GM23248 (cell line): ENCODE data around the gene APOD. TPM values are rescaled to one million over a fixed set of nuclear protein-coding genes. Genes with fewer than 3 reads are reported as not detected.

ENCODE experiments used
- DNase-seq: peaks from one replicate; pipeline ENCODE4 v3.0.0-alpha.2; 2015
- H2AFZ ChIP-seq: fragments of 200-600 bp; sonication (generic); 2 replicates; pipeline ENCODE4 v1.6.1; 2016; ENCODE audit warnings: antibody characterized with exemption
- H3F3A ChIP-seq: fragments of 200-600 bp; sonication (generic); 2 replicates; pipeline ENCODE4 v1.6.1; 2016; ENCODE audit warnings: mild to moderate bottlenecking, antibody characterized with exemption, mixed run types; ENCODE audit not compliant: insufficient read depth
- H3K27ac ChIP-seq: fragments of 200-600 bp; sonication (generic); 2 replicates; pipeline ENCODE4 v1.5.1; 2016; ENCODE audit warnings: mild to moderate bottlenecking
- H3K27me3 ChIP-seq: fragments of 200-600 bp; sonication (generic); replicated peaks from 2 replicates; pipeline ENCODE4 v1.6.1; 2016; ENCODE audit warnings: mild to moderate bottlenecking; ENCODE audit not compliant: insufficient read depth
- H3K36me3 ChIP-seq: fragments of 200-600 bp; sonication (generic); 2 replicates; pipeline ENCODE4 v1.6.1; 2016; ENCODE audit warnings: low read depth, mild to moderate bottlenecking
- H3K4me1 ChIP-seq: fragments of 200-600 bp; sonication (generic); 2 replicates; pipeline ENCODE4 v1.6.1; 2016; ENCODE audit warnings: mild to moderate bottlenecking; ENCODE audit not compliant: insufficient read depth
- H3K4me2 ChIP-seq: fragments of 200-600 bp; sonication (generic); one replicate; pipeline ENCODE4 v1.6.1; 2016; ENCODE audit warnings: mild to moderate bottlenecking; ENCODE audit not compliant: unreplicated experiment
- H3K4me3 ChIP-seq: fragments of 200-600 bp; sonication (generic); 2 replicates; pipeline ENCODE4 v1.5.1; 2016; ENCODE audit warnings: mild to moderate bottlenecking
- H3K79me2 ChIP-seq: fragments of 200-600 bp; sonication (generic); 2 replicates; pipeline ENCODE4 v1.6.1; 2016; ENCODE audit warnings: mild to moderate bottlenecking; ENCODE audit not compliant: insufficient read depth
- H3K9ac ChIP-seq: fragments of 200-600 bp; sonication (generic); 2 replicates; pipeline ENCODE4 v1.6.1; 2016; ENCODE audit warnings: mild to moderate bottlenecking
- H3K9me2 ChIP-seq: fragments of 200-600 bp; sonication (generic); 2 replicates; pipeline ENCODE4 v1.6.1; 2016; ENCODE audit warnings: mixed run types, mild to moderate bottlenecking, moderate library complexity; ENCODE audit not compliant: insufficient read depth
- H3K9me3 ChIP-seq: fragments of 200-600 bp; sonication (generic); one replicate; pipeline ENCODE4 v1.6.1; 2017; ENCODE audit warnings: low read depth
- H4K20me1 ChIP-seq: fragments of 200-600 bp; sonication (generic); 2 replicates; pipeline ENCODE4 v1.6.0; 2016; ENCODE audit not compliant: insufficient read depth
- EZH2 ChIP-seq: fragments of 200-600 bp; sonication (generic); IDR thresholded peaks from 2 replicates; pipeline ENCODE4 v1.6.1; 2018; ENCODE audit warnings: antibody characterized with exemption, mild to moderate bottlenecking; ENCODE audit not compliant: insufficient read depth, poor library complexity, severe bottlenecking
- EZH2phosphoT487 ChIP-seq: fragments of 200-600 bp; sonication (generic); IDR thresholded peaks from 2 replicates; pipeline ENCODE4 v1.6.1; 2018; ENCODE audit warnings: antibody characterized with exemption, moderate library complexity, mild to moderate bottlenecking, low read depth; ENCODE audit not compliant: insufficient read depth
- WGBS, 2 experiments: methylation state at CpG; one replicate each; pipeline ENCODE4 v1.1.6; 2015 to 2017; ENCODE audit warnings: low lambda C conversion rate in 2 of 2, low coverage in 1 of 2; ENCODE audit errors: missing lambda C conversion rate in 2 of 2; 5-methylcytosine and 5-hydroxymethylcytosine counted together
- in situ Hi-C: fragments of 300-500 bp; cut with MboI; formaldehyde crosslinking; loops from 2 replicates; pipeline ENCODE4 v1.15.0; 2020
- polyA plus RNA-seq: library from polyadenylated mRNA; unstranded; fragments of >200 nt; fragmentation: Nextera tagmentation; extraction: Ambion mirVana; gene quantifications from 2 replicates; pipeline ENCODE4 v1.2.1, GENCODE V29; 2016
- total RNA-seq: library from RNA; depleted of rRNA; stranded (reverse); fragments of >200 nt; shearing (Covaris generic); gene quantifications from 2 replicates; pipeline ENCODE4 v1.2.3, GENCODE V29; 2014

Gene APOD
- total and polyA plus RNA-seq, 2 experiments from 2014 or later, result 0.97 to 3.7 TPM

GRCh38 chr3:195559723-195560409 lies 23.9 kb downstream of the APOD start:
- H3K4me1 ChIP-seq, result no peaks in the 10 kb centered on the region
- in situ Hi-C loops, result no loop called here
- DNase-seq, result peak; percentile 14
- peaks cover 6% of the 10 kb centered on the region for H3K27me3 ChIP-seq
- H3K27ac ChIP-seq, result no peak overlapping the region
- H3K4me3 ChIP-seq, result no peak overlapping the region
- 75 to 79% methylated on average over 4 of the region's 4 CpGs for WGBS, 2 experiments
- no peaks in the 10 kb centered on the region for H4K20me1 ChIP-seq
- no peak overlapping the region for H3K9ac ChIP-seq
- no peak overlapping the region for H3K4me2 ChIP-seq
- no peak for TF ChIP-seq EZH2phosphoT487
- no peaks in the 10 kb centered on the region for H3K9me3 ChIP-seq
- no peaks in the 10 kb centered on the region for H3F3A ChIP-seq
- H3K9me2 ChIP-seq, result no peaks in the 10 kb centered on the region
- H3K79me2 ChIP-seq, result no peaks in the 10 kb centered on the region
- H2AFZ ChIP-seq, result no peak overlapping the region
- H3K36me3 ChIP-seq, result no peaks in the 10 kb centered on the region

GRCh38 chr3:195558602-195559001 lies 25.1 kb downstream of the APOD start:
- TF ChIP-seq EZH2 (no peak), EZH2phosphoT487 (no peak)
- Histone ChIP-seq H3K36me3 (no peaks in the 10 kb centered on the region), H3K4me2 (no peak overlapping the region), H3K79me2 (no peaks in the 10 kb centered on the region), H2AFZ (no peak overlapping the region), H3K27ac (no peak overlapping the region), H3K27me3 (peaks cover 6% of the 10 kb centered on the region), H3F3A (no peaks in the 10 kb centered on the region), H3K9me2 (no peaks in the 10 kb centered on the region), H4K20me1 (no peaks in the 10 kb centered on the region), H3K9ac (no peak overlapping the region), H3K4me3 (no peak overlapping the region), H3K9me3 (no peaks in the 10 kb centered on the region), H3K4me1 (no peaks in the 10 kb centered on the region)
- peak; percentile 41 for DNase-seq
- in situ Hi-C loops, result no loop called here
- WGBS, 2 experiments, result 36 to 37% methylated on average over 3 of the region's 3 CpGs

- H3K4me2 ChIP-seq, result no peak overlapping the region
- no peaks in the 10 kb centered on the region for H3F3A ChIP-seq
- no peaks in the 10 kb centered on the region for H4K20me1 ChIP-seq
- H3K4me3 ChIP-seq, result no peak overlapping the region
- H3K79me2 ChIP-seq, result no peaks in the 10 kb centered on the region
- H3K27ac ChIP-seq, result no peak overlapping the region
- no peaks in the 10 kb centered on the region for H3K4me1 ChIP-seq
- no peaks in the 10 kb centered on the region for H3K9me2 ChIP-seq
- TF ChIP-seq EZH2 (no peak), EZH2phosphoT487 (no peak)
- H3K9ac ChIP-seq, result no peak overlapping the region
- H3K27me3 ChIP-seq, result peaks cover 6% of the 10 kb centered on the region
- no peaks in the 10 kb centered on the region for H3K9me3 ChIP-seq
- no peak for DNase-seq
- 57 to 64% methylated on average over 4 of the region's 4 CpGs for WGBS, 2 experiments
- in situ Hi-C loops, result no loop called here
- H3K36me3 ChIP-seq, result no peaks in the 10 kb centered on the region
- no peak overlapping the region for H2AFZ ChIP-seq
Measured at GRCh38 chr3:195557322-195557721, 26.4 kb downstream of the APOD start.

- Histone ChIP-seq H3K36me3 (no peaks in the 10 kb centered on the region), H3K9ac (no peak overlapping the region), H3K79me2 (no peaks in the 10 kb centered on the region), H2AFZ (no peak overlapping the region), H3K4me3 (no peak overlapping the region), H3F3A (no peaks in the 10 kb centered on the region), H3K4me2 (no peak overlapping the region), H3K27me3 (peaks cover 6% of the 10 kb centered on the region), H4K20me1 (no peaks in the 10 kb centered on the region), H3K27ac (no peak overlapping the region), H3K4me1 (no peaks in the 10 kb centered on the region), H3K9me2 (no peaks in the 10 kb centered on the region), H3K9me3 (no peaks in the 10 kb centered on the region)
- 35 to 38% methylated on average over 10 of the region's 10 CpGs for WGBS, 2 experiments
- TF ChIP-seq EZH2 (no peak), EZH2phosphoT487 (no peak)
- peak; percentile 50 for DNase-seq
- in situ Hi-C loops, result no loop called here
Measured at GRCh38 chr3:195556390-195556789, 27.4 kb downstream of the APOD start.

- TF ChIP-seq EZH2phosphoT487, result no peak
- H3K9me3 ChIP-seq, result no peaks in the 10 kb centered on the region
- no peak overlapping the region for H3K4me2 ChIP-seq
- no peak overlapping the region for H3K4me3 ChIP-seq
- H3F3A ChIP-seq, result no peaks in the 10 kb centered on the region
- H4K20me1 ChIP-seq, result no peaks in the 10 kb centered on the region
- H2AFZ ChIP-seq, result no peak overlapping the region
- H3K27me3 ChIP-seq, result peaks cover 6% of the 10 kb centered on the region
- in situ Hi-C loops, result no loop called here
- H3K79me2 ChIP-seq, result no peaks in the 10 kb centered on the region
- DNase-seq, result no peak
- no peaks in the 10 kb centered on the region for H3K36me3 ChIP-seq
- H3K4me1 ChIP-seq, result no peaks in the 10 kb centered on the region
- no peak overlapping the region for H3K27ac ChIP-seq
- H3K9ac ChIP-seq, result no peak overlapping the region
- 68 to 73% methylated on average over 8 of the region's 8 CpGs for WGBS, 2 experiments
- no peaks in the 10 kb centered on the region for H3K9me2 ChIP-seq
Measured at GRCh38 chr3:195555110-195555509, 28.6 kb downstream of the APOD start.
